Femur (tissue), 1 donor: Measurements from ENCODE around the gene ELOA.

Experiments used
- DNase-seq: peaks from one replicate; pipeline ENCODE4 v3.0.0-alpha.2; 2017

ELOA gene

GRCh38 chr1:23803674-23804073 lies 60.4 kb downstream of the ELOA start:
- no peak for DNase-seq

- no peak for DNase-seq
Observed at GRCh38 chr1:23804183-23804835, 61.0 kb downstream of the ELOA start.

GRCh38 chr1:23805025-23805424 lies 61.8 kb downstream of the ELOA start:
- DNase-seq = no peak

GRCh38 chr1:23806280-23806679 lies 63.0 kb downstream of the ELOA start:
- DNase-seq = no peak

- DNase-seq = no peak
Observed at GRCh38 chr1:23807453-23807852, 64.2 kb downstream of the ELOA start.

- peak; percentile 75 for DNase-seq
Observed at GRCh38 chr1:23809751-23810171, 66.5 kb downstream of the ELOA start.

- DNase-seq = peak; percentile 61
Observed at GRCh38 chr1:23810818-23811540, 67.7 kb downstream of the ELOA start.
